Astrocyte of the cerebellum (primary cell): ENCODE data around the gene SIGLEC11.

Experiments used
- DNase-seq: peaks from one replicate; pipeline ENCODE4 v3.0.0-alpha.2; 2011; ENCODE audit warnings: low read depth
- H3K4me3 ChIP-seq: 2 replicates; pipeline ENCODE4 v1.5.1; 2011; ENCODE audit warnings: mild to moderate bottlenecking, low read depth, low read length, moderate library complexity
- CTCF ChIP-seq: IDR thresholded peaks from 2 replicates; pipeline ENCODE4 v1.5.1; 2012; ENCODE audit warnings: low read length, low read depth, moderate library complexity, mild to moderate bottlenecking; ENCODE audit errors: missing control alignments
- in situ Hi-C: cut with HindIII; loops from 2 replicates; pipeline ENCODE4 v1.10.0; 2017; ENCODE audit warnings: low sequenced_read_pairs

SIGLEC11 gene

DNA sequence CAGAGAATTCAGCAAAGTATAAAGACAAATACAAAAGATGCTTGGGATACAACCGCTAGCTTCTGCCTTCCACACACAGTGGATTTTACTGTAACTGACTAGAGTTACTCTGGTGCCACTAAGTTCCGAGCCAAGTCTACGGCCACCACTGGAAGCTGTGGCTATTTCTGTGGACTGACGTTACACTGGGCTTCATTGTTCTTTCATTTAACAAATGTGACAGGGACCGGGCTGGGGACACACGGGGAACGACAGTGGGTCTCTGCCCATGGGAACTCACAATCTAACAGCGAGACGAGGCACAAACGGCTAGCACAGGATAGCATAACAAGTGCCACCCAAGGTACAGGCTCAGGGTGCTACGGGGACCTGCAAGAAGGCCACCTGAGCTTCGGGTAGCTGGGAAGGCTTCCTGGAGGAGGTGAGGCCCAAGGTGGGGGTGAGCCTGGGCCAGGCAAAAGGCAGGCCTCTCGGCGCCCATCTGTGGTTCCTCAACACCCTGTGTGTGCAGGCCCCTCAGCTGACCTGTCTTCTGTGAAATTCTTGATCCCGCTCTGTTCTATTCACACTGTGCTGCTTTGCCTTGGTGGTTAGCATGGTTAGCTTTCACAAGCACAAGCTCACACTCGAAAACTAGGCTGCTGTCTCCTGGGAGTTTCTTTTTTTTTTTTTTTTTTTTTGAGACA, 54.0 kb downstream of the SIGLEC11 start:
- H3K4me3 ChIP-seq: no peak overlapping the region
- in situ Hi-C loops: no loop called here

GRCh38 chr19:49904136-49904535, 56.8 kb downstream of the SIGLEC11 start:
- H3K4me3 ChIP-seq: no peak overlapping the region
- no peak for DNase-seq
- in situ Hi-C loops: no loop called here
- TF ChIP-seq CTCF: no peak

More for the DNA sequence above, 54.0 kb downstream of the SIGLEC11 start:
- no peak for TF ChIP-seq CTCF
- DNase-seq: no peak
